Keratinocyte (primary cell): ENCODE data around the gene FAM193B. TPM values are rescaled to one million over a fixed set of nuclear protein-coding genes. Genes with fewer than 3 reads are reported as not detected.

Experiments
- DNase-seq: peaks from one replicate; pipeline ENCODE4 v3.0.0-alpha.2; 2011; ENCODE audit warnings: low read depth, missing footprints, low spot score
- FAIRE-seq: peaks from 2 replicates; lab custom pipeline; 2011; peaks lifted over from hg19 to GRCh38; lab: Jason Lieb, UNC
- H2AFZ ChIP-seq: 2 replicates; pipeline ENCODE4 v1.6.0; 2012; ENCODE audit warnings: low read length, control low read depth, inconsistent platforms; ENCODE audit not compliant: control insufficient read depth
- H3K27ac ChIP-seq: 2 replicates; pipeline ENCODE4 v1.5.1; 2011; ENCODE audit warnings: low read length; ENCODE audit not compliant: control insufficient read depth, insufficient read depth
- H3K27me3 ChIP-seq: 3 replicates; pipeline ENCODE4 v1.6.0; 2011; ENCODE audit warnings: low read length; ENCODE audit not compliant: control insufficient read depth, insufficient read depth; ENCODE audit errors: extremely low read depth
- H3K36me3 ChIP-seq, 2 experiments: 2 replicates in 1 of 2; 3 replicates in 1 of 2; pipeline ENCODE4 v1.5.1; 2011; ENCODE audit warnings: low read length in 2 of 2, mild to moderate bottlenecking in 1 of 2; ENCODE audit not compliant: control insufficient read depth in 2 of 2, insufficient read depth in 2 of 2; ENCODE audit errors: extremely low read depth in 1 of 2
- H3K4me1 ChIP-seq: 3 replicates; pipeline ENCODE4 v1.5.1; 2011; ENCODE audit warnings: low read length; ENCODE audit not compliant: control insufficient read depth, insufficient read depth; ENCODE audit errors: extremely low read depth
- H3K4me2 ChIP-seq: 3 replicates; pipeline ENCODE4 v1.6.0; 2011; ENCODE audit warnings: low read depth, low read length; ENCODE audit not compliant: control insufficient read depth, insufficient read depth; ENCODE audit errors: extremely low read depth
- H3K4me3 ChIP-seq, 3 experiments: fragments of 200-600 bp in 1 of 3; sonication (generic) in 1 of 3; 2 replicates in 2 of 3; 3 replicates in 1 of 3; pipeline ENCODE4 v1.5.1; 2011 to 2016; ENCODE audit warnings: low read length in 3 of 3, mild to moderate bottlenecking in 3 of 3, control low read depth in 2 of 3, inconsistent platforms in 1 of 3, low read depth in 1 of 3, mixed read lengths in 1 of 3, mixed run types in 1 of 3, moderate library complexity in 1 of 3; ENCODE audit not compliant: control insufficient read depth in 2 of 3, insufficient read depth in 2 of 3; ENCODE audit errors: extremely low read depth in 1 of 3
- H3K79me2 ChIP-seq: 2 replicates; pipeline ENCODE4 v1.6.0; 2012; ENCODE audit warnings: low read length; ENCODE audit not compliant: control insufficient read depth, insufficient read depth
- H3K9ac ChIP-seq: 3 replicates; pipeline ENCODE4 v1.6.0; 2011; ENCODE audit warnings: low read length; ENCODE audit not compliant: control insufficient read depth, insufficient read depth; ENCODE audit errors: extremely low read depth
- H3K9me1 ChIP-seq: 3 replicates; pipeline ENCODE4 v1.6.0; 2011; ENCODE audit warnings: low read length; ENCODE audit not compliant: control insufficient read depth, insufficient read depth; ENCODE audit errors: extremely low read depth
- H3K9me3 ChIP-seq: 2 replicates; pipeline ENCODE4 v1.5.1; 2012; ENCODE audit warnings: low read depth, low read length; ENCODE audit not compliant: control insufficient read depth
- H4K20me1 ChIP-seq: 3 replicates; pipeline ENCODE4 v1.6.0; 2011; ENCODE audit warnings: low read length; ENCODE audit not compliant: control insufficient read depth, insufficient read depth; ENCODE audit errors: extremely low read depth
- CTCF ChIP-seq, 3 experiments: IDR thresholded peaks in 1 of 3; conservative IDR thresholded peaks in 1 of 3; optimal IDR thresholded peaks in 1 of 3; 2 replicates in 2 of 3; 3 replicates in 1 of 3; pipeline versions ENCODE3 to v1.5.1; 2011; ENCODE audit warnings: low read length in 3 of 3, mild to moderate bottlenecking in 3 of 3, moderate library complexity in 2 of 3, control low read depth in 1 of 3, inconsistent platforms in 1 of 3; ENCODE audit not compliant: insufficient read depth in 2 of 3; ENCODE audit errors: extremely low read depth in 1 of 3
- EZH2 ChIP-seq: IDR thresholded peaks from one replicate; pipeline ENCODE4 v1.6.1; 2012; ENCODE audit warnings: inconsistent platforms, mild to moderate bottlenecking, low read length, moderate library complexity
- dilution Hi-C: fragments of 300-500 bp; cut with MboI; formaldehyde crosslinking; loops from one replicate; pipeline ENCODE4 v1.7.0; 2020; ENCODE audit warnings: low sequenced_read_pairs; ENCODE audit not compliant: extremely low pct_ligation_motif_present
- polyA plus RNA-seq, 5 experiments: library from polyadenylated mRNA; depleted of rRNA in 3 of 5; stranded (reverse) in 3 of 5; stranded (forward) in 1 of 5; unstranded in 1 of 5; fragments of >200 nt; gene quantifications; 1 replicate in 1 of 5; 2 replicates in 3 of 5; 3 replicates in 1 of 5; pipeline versions ENCODE4 v1.2.1 to v1.2.3, GENCODE V29; 2011 to 2012; ENCODE audit warnings: missing spikeins in 2 of 5, low read depth in 1 of 5, low replicate concordance in 1 of 5

Gene FAM193B
- polyA plus RNA-seq, 1 donor (not counting 4 experiments of a cell fraction or from before 2014, with no cell fraction given) = 27.5 TPM

- Histone ChIP-seq H3K36me3 (peaks cover 31 to 40% of the 10 kb centered on the region in 2 experiments), H2AFZ (no peak overlapping the region), H3K27ac (no peak overlapping the region), H3K4me2 (no peak overlapping the region), H4K20me1 (no peaks in the 10 kb centered on the region), H3K27me3 (no peaks in the 10 kb centered on the region), H3K9me3 (no peaks in the 10 kb centered on the region), H3K4me3 (no peak overlapping the region), H3K4me1 (peaks cover 3% of the 10 kb centered on the region), H3K79me2 (peaks cover 13% of the 10 kb centered on the region), H3K9me1 (no peaks in the 10 kb centered on the region), H3K9ac (no peak overlapping the region)
- no peak for DNase-seq
- FAIRE-seq = no peak
- dilution Hi-C loops = no loop called here
- no peak for TF ChIP-seq EZH2
- no peak for TF ChIP-seq CTCF (optimal IDR thresholded peaks at IDR 0.05 in 1 of 3, IDR thresholded peaks at IDR 0.05 in 1 of 3, conservative IDR thresholded peaks at IDR 0.05 in 1 of 3; ENCODE audit: extremely low read depth in 1 of 3, insufficient read depth in 2 of 3, low read length in 3 of 3)
Observed at GRCh38 chr5:177510567-177511053, 43.8 kb downstream of the FAM193B start.

- DNase-seq = no peak
Observed at GRCh38 chr5:177509991-177510566, 44.3 kb downstream of the FAM193B start.

More at GRCh38 chr5:177509991-177510566, 44.3 kb downstream of the FAM193B start:
- no peaks in the 10 kb centered on the region for H3K9me1 ChIP-seq
- no peaks in the 10 kb centered on the region for H3K4me1 ChIP-seq
- FAIRE-seq = no peak
- H3K9me3 ChIP-seq = no peaks in the 10 kb centered on the region
- no peak overlapping the region for H3K27ac ChIP-seq
- peaks cover 8% of the 10 kb centered on the region for H3K79me2 ChIP-seq
- H3K36me3 ChIP-seq = peaks cover 28 to 37% of the 10 kb centered on the region in 2 experiments
- no peak overlapping the region for H3K4me3 ChIP-seq
- no peak overlapping the region for H3K9ac ChIP-seq
- no peak overlapping the region for H2AFZ ChIP-seq
- H4K20me1 ChIP-seq = no peaks in the 10 kb centered on the region
- dilution Hi-C loops = no loop called here
- no peaks in the 10 kb centered on the region for H3K27me3 ChIP-seq
- no peak overlapping the region for H3K4me2 ChIP-seq
- TF ChIP-seq EZH2 = no peak
- TF ChIP-seq CTCF (optimal IDR thresholded peaks at IDR 0.05 in 1 of 3, IDR thresholded peaks at IDR 0.05 in 1 of 3, conservative IDR thresholded peaks at IDR 0.05 in 1 of 3; ENCODE audit: extremely low read depth in 1 of 3, insufficient read depth in 2 of 3, low read length in 3 of 3) = no peak
